HG03103 (cell line): Measurements from ENCODE around the gene TSTD2.

ENCODE experiments used
- ATAC-seq: cut with Tn5 transposase; IDR thresholded peaks from one replicate; pipeline ENCODE4 v1.9.1; 2021; ENCODE audit warnings: low read depth; ENCODE audit not compliant: unreplicated experiment

The TSTD2 gene

GRCh38 chr9:97632985-97633858, at the start of gene TSTD2, which contains the start of gene NCBP1:
Gene TSTD2 (minus strand): TSS chr9:97633368. CDS start chr9:97627562, 5,806 bp downstream.
Gene NCBP1 (plus strand): TSS chr9:97633821. CDS start chr9:97633882, 61 bp downstream.
- ATAC-seq, result peak; percentile 77

- no peak for ATAC-seq
These were observed 49.1 kb upstream of the TSTD2 start for GRCh38 chr9:97682242-97682641.

GRCh38 chr9:97675655-97676054, 42.5 kb upstream of the TSTD2 start:
- ATAC-seq, result no peak

GRCh38 chr9:97673922-97674321, 40.8 kb upstream of the TSTD2 start:
- ATAC-seq, result no peak

GRCh38 chr9:97672403-97672802, 39.2 kb upstream of the TSTD2 start:
- no peak for ATAC-seq

GRCh38 chr9:97670586-97670985, 37.4 kb upstream of the TSTD2 start:
- ATAC-seq, result no peak

- ATAC-seq, result no peak
These were observed 35.3 kb upstream of the TSTD2 start for GRCh38 chr9:97668485-97668884.

GRCh38 chr9:97666907-97667686, 33.9 kb upstream of the TSTD2 start:
- no peak for ATAC-seq

GRCh38 chr9:97665742-97666141, 32.6 kb upstream of the TSTD2 start:
- ATAC-seq, result no peak

GRCh38 chr9:97660847-97661246, 27.7 kb upstream of the TSTD2 start:
- ATAC-seq, result no peak

- no peak for ATAC-seq
These were observed 27.2 kb upstream of the TSTD2 start for GRCh38 chr9:97660340-97660739.

GRCh38 chr9:97659771-97660170, 26.6 kb upstream of the TSTD2 start:
- ATAC-seq, result no peak

GRCh38 chr9:97658707-97659106, 25.5 kb upstream of the TSTD2 start:
- ATAC-seq, result no peak

- no peak for ATAC-seq
These were observed 18.5 kb upstream of the TSTD2 start for GRCh38 chr9:97651646-97652045.

- ATAC-seq, result no peak
These were observed 14.8 kb upstream of the TSTD2 start for GRCh38 chr9:97647996-97648395.

- ATAC-seq, result no peak
These were observed 12.6 kb upstream of the TSTD2 start for GRCh38 chr9:97645720-97646119.

- no peak for ATAC-seq
These were observed 7.2 kb upstream of the TSTD2 start for GRCh38 chr9:97640325-97640724.

- no peak for ATAC-seq
These were observed 5.5 kb upstream of the TSTD2 start for GRCh38 chr9:97638666-97639065.

- no peak for ATAC-seq
These were observed 3.7 kb upstream of the TSTD2 start for GRCh38 chr9:97636903-97637302.

- no peak for ATAC-seq
These were observed 1.9 kb upstream of the TSTD2 start for GRCh38 chr9:97635026-97635425.

GRCh38 chr9:97633859-97634490, 807 bp upstream of the TSTD2 start:
- ATAC-seq, result no peak
